Stimulated activated CD8-positive, alpha-beta memory T cell treated with anti-CD3 and anti-CD28 coated beads, Interleukin-12 subunit alpha, Interleukin-12 subunit beta, amount 100 ng/mL, for 24 hours (primary cell): ENCODE data around the gene PTPRN2.
"Not testable (repeated sequence)": the region's sequence is repeated elsewhere in the genome, so short reads cannot be mapped to it uniquely, and the experiment has no call there.

ENCODE experiments used
- DNase-seq: peaks from one replicate; pipeline ENCODE4 v3.0.0-alpha.2; 2020; ENCODE audit errors: extremely low read depth

PTPRN2 gene

GRCh38 chr7:157904211-157904865 is 683.3 kb downstream of the PTPRN2 start:
- DNase-seq: no peak

GRCh38 chr7:157903710-157904109 is 683.9 kb downstream of the PTPRN2 start:
- no peak for DNase-seq

- DNase-seq: no peak
Measured at GRCh38 chr7:157903296-157903695, 684.3 kb downstream of the PTPRN2 start.

- not testable (repeated sequence) for DNase-seq
Measured at GRCh38 chr7:157901816-157902610, 685.6 kb downstream of the PTPRN2 start.

GRCh38 chr7:157901166-157901565 is 686.5 kb downstream of the PTPRN2 start:
- DNase-seq: no peak

GRCh38 chr7:157900556-157900955 is 687.1 kb downstream of the PTPRN2 start:
- no peak for DNase-seq

- DNase-seq: no peak
Measured at GRCh38 chr7:157900011-157900410, 687.6 kb downstream of the PTPRN2 start.

GRCh38 chr7:157898802-157899505 is 688.7 kb downstream of the PTPRN2 start:
- no peak for DNase-seq

- DNase-seq: no peak
Measured at GRCh38 chr7:157898261-157898660, 689.4 kb downstream of the PTPRN2 start.

GRCh38 chr7:157897681-157898080 is 689.9 kb downstream of the PTPRN2 start:
- DNase-seq: no peak

- DNase-seq: no peak
Measured at GRCh38 chr7:157896774-157897555, 690.7 kb downstream of the PTPRN2 start.

GRCh38 chr7:157896376-157896675 is 691.3 kb downstream of the PTPRN2 start:
- not testable (repeated sequence) for DNase-seq

- no peak for DNase-seq
Measured at GRCh38 chr7:157895520-157896375, 691.9 kb downstream of the PTPRN2 start.

- not testable (repeated sequence) for DNase-seq
Measured at GRCh38 chr7:157895098-157895497, 692.5 kb downstream of the PTPRN2 start.

GRCh38 chr7:157893535-157894044 is 694.0 kb downstream of the PTPRN2 start:
- no peak for DNase-seq

GRCh38 chr7:157892751-157893523 is 694.7 kb downstream of the PTPRN2 start:
- DNase-seq: no peak

GRCh38 chr7:157890921-157891401 is 696.7 kb downstream of the PTPRN2 start:
- DNase-seq: no peak

GRCh38 chr7:157889480-157889879 is 698.1 kb downstream of the PTPRN2 start:
- no peak for DNase-seq

GRCh38 chr7:157888579-157888978 is 699.0 kb downstream of the PTPRN2 start:
- no peak for DNase-seq

- no peak for DNase-seq
Measured at GRCh38 chr7:157887400-157887799, 700.2 kb downstream of the PTPRN2 start.
